ENCODE results near the gene RPP25L.
"Not testable (repeated sequence)": the region's sequence is repeated elsewhere in the genome, so short reads cannot be mapped to it uniquely, and the experiment has no call there.

The RPP25L gene, protein sequence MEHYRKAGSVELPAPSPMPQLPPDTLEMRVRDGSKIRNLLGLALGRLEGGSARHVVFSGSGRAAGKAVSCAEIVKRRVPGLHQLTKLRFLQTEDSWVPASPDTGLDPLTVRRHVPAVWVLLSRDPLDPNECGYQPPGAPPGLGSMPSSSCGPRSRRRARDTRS

DNA sequence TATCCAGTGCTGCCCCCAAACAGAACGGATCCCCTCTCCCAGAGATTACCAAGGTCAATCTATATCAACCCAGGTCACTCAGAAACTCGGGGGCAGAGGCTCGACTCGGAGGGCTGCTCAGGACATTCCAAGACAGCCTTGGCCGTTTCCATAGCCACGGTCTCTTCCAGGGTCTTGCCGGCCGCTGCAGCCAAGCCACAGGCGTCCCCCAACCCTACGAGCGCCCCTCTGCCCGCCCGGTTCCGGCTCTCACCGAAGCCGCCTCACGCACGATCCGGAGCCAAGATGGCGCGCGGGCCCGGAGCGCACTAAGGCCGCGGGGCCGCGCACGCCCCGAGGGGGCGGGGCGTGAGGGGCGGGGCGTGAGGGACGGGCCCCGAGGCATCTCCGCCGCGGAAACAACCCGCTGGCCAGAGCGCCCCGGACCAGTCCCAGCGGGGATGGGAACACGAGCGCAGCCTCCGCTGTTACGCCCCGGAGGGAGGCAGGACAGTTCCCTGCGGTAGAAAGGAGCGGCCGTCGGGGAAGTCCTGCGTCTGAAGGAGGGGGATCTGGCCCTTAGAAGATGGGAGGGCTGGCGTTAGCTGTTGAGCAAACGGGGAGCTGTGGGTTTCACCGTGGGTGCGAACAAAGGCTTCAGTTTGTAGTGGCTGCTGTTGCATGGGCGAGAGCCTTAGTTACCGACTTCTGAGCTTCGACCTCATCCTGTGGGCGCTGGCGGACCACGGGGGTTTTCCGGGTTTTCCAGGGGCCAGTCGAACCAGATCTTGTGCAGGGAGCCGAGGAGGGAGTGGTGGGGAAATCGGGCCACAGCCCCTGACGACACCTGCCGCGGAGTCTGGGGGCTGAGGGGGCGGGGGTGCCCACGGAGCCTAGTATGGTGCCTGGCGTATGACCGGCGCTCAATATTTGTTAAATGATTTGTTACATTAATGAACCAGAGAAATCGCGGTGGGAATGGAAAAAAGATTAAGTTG, at the start of gene RPP25L:
TSS of gene RPP25L (minus strand) at position 287 of the 977 bp plus-strand sequence. CDS start 801 bp downstream, outside the sequence.
- peak; percentile 65 to 82 for DNase-seq (ENCODE audit: low read depth in 2 of 2)

DNA sequence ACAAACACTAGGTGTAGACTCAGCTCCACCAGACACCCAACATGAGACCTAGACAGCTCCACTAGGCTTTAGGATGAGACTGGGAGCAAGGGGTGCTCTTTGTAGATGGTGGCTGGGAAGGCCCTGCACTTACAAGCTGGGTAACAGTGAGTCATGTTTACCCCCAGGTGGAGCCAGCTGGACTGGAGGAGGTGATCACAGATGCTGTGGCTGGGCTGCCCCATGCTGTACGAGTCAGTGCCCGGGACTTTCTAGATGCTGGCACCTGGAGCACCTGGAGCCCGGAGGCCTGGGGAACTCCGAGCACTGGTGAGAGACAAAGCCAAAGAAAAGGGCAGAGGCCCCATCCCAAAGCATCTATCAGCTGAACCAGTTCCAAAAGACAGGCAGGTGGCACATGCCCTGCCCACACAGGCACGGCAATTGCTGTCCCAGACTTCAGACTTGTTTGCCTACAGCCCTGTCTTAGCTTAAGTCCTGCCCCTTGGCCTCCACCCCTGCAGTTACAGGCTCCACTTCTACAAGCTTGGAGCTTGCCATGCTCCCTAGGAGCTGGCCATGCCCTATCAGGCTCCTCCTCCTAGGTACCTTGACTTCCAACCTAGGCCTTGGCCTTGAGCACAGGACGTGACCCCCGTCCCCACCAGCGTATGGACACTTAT, 47.8 kb upstream of the RPP25L start:
- DNase-seq (ENCODE audit: low read depth in 2 of 2): no peak

DNA sequence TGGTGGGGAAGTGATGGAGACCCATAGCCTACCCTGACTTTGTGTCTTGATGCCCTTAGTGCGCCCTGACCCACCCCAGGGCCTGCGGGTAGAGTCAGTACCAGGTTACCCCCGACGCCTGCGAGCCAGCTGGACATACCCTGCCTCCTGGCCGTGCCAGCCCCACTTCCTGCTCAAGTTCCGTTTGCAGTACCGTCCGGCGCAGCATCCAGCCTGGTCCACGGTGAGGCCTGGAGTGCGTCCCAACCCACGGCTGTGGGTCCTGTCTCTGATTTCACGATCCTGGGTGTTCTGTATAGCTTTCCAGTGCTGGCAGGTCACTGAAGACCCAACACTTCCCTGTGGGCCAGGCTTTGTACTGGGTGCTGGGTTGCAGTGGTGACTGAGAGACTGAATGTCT, 46.6 kb upstream of the RPP25L start:
- no peak for DNase-seq (ENCODE audit: low read depth in 2 of 2)

DNA sequence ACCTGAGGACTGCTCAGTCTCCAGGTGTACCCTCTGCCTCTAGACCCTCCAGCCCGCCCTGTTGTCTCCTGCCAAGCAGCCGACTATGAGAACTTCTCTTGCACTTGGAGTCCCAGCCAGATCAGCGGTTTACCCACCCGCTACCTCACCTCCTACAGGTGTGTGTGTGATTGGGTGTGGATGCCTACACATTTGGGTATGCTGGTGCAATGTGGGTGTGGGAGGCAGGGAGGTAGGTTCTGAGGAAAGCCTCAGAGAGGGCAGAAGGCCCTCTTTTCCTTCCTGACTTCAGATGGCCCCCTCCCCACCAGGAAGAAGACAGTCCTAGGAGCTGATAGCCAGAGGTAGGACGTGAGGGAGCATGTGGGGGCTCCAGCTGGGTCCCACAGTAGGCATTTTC, 45.1 kb upstream of the RPP25L start:
- no peak for DNase-seq (ENCODE audit: low read depth in 2 of 2)

DNA sequence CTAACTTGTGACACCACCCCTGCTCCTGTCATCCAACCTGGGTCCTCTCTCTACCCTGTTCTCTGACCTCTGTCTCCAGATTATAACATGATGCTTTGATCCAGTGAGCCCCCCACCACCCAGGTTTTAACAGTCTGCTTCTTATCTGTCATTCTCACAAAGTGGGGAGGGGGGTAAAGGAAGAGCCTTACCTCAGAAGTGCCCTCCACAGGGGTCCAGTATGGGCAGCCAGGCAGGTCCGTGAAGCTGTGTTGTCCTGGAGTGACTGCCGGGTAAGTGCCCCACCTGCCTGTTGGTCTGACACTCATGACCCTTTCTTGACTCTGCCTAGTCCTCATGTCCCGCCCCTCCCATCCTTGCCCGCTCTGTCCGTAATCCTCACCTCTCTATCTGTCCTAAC, 43.5 kb upstream of the RPP25L start:
- no peak for DNase-seq (ENCODE audit: low read depth in 2 of 2)

- no peak for DNase-seq (ENCODE audit: low read depth in 2 of 2)
These were observed 42.6 kb upstream of the RPP25L start for GRCh38 chr9:34654323-34655051.

GRCh38 chr9:34653151-34654072, 41.5 kb upstream of the RPP25L start:
- DNase-seq (ENCODE audit: low read depth in 2 of 2): no peak

GRCh38 chr9:34652602-34653000, 40.7 kb upstream of the RPP25L start:
- no peak for DNase-seq (ENCODE audit: low read depth in 2 of 2)

DNA sequence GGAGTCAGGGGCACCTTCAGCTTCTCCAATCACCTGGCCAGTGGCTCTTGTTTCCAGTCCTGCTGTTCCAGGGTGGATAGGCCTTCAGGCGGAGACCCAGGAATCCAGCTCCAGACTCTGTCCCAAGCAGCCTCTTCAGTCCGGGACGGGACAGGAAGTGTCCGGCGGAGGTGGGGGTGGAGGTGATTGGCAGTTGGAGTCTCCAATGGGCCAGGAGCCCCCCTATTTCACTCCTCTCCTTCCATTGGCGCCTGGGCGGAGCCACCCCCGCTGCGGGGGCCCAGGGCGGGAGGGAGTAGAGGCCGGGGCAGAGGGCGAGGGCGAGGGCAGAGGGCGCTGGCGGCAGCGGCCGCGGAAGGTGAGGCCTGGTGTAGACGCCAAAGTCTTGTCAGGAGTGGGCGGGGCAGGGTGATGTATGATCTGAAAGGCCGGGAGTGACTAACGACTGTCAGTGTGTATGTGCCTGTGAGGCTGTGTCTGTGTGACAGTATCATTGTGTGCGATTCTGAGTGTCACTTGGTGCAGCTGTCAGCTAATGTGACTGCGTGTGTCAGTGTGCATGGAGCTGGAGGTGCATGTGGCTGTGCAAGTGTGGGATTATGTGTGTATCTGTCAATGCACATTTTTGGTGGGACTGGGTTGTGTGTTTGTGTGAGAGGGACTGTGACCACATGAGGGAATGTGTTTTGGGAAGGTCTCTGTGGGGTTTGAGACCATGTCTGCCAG, 40.1 kb upstream of the RPP25L start, which contains the start of gene IL11RA:
TSS of gene IL11RA (plus strand) at position 310 of the 726 bp plus-strand sequence. CDS start 3,033 bp downstream, outside the sequence.
- DNase-seq (ENCODE audit: low read depth in 2 of 2): peak in 1 of 2 experiments; percentile 55

- no peak for DNase-seq (ENCODE audit: low read depth in 2 of 2)
These were observed 39.4 kb upstream of the RPP25L start for GRCh38 chr9:34651321-34651720.

GRCh38 chr9:34650816-34651215, 38.9 kb upstream of the RPP25L start:
- DNase-seq (ENCODE audit: low read depth in 2 of 2): no peak

DNA sequence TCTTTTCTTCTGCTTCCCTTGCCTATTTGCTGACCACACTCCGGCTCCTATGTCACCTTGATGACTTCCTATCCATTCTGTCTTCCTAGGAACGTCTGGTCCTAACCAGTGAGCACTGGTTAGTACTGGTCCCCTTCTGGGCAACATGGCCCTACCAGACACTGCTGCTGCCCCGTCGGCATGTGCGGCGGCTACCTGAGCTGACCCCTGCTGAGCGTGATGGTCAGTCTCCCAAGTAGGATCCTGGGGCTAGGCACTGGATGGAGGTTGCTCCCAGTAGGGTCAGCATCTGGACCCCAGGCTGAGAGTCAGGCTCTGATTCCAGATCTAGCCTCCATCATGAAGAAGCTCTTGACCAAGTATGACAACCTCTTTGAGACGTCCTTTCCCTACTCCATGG, 36.8 kb upstream of the RPP25L start:
- DNase-seq (ENCODE audit: low read depth in 2 of 2): no peak

- DNase-seq (ENCODE audit: low read depth in 2 of 2): no peak
These were observed 35.8 kb upstream of the RPP25L start for GRCh38 chr9:34647651-34648050.

- DNase-seq (ENCODE audit: low read depth in 2 of 2): no peak
These were observed 35.1 kb upstream of the RPP25L start for GRCh38 chr9:34647084-34647403.

DNA sequence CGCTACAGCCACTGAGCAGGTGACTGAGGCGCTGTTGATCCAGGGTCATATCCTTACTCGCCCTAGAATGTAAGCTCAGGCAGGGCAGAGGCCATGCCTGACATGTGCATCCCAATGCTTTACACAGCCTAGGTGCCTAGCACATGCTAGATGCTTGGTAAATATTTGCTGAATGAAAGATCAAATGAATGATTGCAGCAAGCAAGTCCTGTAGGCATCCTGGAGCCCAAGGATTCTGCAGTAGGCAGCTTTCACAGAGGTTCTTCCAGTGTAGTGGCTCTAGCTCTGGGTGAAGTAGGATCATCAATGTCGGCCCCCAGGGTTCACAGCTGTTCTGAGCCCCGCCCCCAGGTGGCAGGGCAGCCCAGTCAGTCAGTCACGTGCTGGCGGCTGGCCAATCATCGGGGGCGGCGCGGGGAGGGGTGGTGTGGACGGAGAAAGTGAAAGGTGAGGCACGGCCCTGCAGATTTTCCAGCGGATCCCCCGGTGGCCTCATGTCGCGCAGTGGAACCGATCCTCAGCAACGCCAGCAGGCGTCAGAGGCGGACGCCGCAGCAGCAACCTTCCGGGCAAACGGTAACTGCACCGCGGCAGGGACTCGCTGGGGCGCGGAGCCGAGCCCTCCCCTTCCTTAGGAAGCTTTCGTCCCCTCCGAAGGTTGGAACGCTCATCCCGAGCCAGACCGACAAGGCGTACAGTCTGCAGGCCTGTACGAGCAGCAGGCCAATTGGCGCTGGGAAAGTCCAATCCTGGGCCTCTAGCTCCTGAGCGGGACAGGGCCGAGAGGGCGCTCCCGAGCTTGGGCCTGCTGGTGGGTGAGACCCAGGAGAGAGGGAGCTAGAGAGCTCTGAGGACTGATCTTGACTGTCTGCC, 34.5 kb upstream of the RPP25L start, which contains the start of gene GALT:
TSS of gene GALT (plus strand) at position 465 of the 873 bp plus-strand sequence. CDS start at position 495, 30 bp downstream.
- peak; percentile 92 to 98 for DNase-seq (ENCODE audit: low read depth in 2 of 2)

DNA sequence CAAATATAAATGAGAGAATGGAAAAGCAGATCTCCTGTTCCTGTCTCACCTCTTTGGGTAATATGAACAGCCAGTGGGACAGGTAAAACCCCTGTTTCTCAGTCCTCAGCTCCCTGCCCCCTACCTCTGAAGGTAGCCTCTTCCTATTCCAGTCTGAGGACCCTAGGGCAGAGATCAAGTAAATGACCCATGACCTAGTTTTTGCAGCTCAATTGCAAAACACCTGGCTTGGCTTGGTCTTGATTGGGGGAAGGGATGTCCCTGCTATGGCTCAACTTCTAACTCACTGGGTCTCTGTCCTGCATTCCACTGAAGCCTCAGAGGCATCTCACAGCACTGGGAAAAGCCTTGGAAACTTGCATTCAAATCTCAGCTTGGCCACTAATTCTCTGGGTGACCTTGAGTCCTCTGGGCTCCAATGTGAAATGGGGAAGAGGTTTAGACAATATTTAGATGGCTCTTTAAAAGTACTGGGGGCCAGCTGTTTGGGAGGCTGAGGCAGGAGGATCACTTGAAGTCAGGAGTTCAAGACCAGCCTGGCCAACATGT, 32.9 kb upstream of the RPP25L start:
- no peak for DNase-seq (ENCODE audit: low read depth in 2 of 2)

DNA sequence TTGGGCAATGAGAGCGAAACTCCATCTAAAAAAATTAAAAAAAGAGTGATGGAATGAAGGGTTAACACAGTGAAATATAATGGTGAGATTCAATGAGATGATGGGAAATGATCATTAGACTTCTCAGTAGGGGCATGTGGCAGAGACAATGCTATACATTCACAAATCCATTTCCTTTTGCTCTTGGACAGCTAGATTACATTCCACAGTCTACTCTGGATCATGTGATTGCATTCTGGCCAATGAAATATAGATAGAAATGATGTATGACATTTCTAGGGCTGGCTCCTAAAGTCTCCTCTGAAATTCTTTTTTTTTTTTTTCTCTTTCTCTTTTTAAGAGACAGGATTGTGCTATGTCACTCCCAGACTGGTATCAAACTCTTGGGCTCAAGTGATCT, 30.8 kb upstream of the RPP25L start:
- DNase-seq (ENCODE audit: low read depth in 2 of 2): no peak

DNA sequence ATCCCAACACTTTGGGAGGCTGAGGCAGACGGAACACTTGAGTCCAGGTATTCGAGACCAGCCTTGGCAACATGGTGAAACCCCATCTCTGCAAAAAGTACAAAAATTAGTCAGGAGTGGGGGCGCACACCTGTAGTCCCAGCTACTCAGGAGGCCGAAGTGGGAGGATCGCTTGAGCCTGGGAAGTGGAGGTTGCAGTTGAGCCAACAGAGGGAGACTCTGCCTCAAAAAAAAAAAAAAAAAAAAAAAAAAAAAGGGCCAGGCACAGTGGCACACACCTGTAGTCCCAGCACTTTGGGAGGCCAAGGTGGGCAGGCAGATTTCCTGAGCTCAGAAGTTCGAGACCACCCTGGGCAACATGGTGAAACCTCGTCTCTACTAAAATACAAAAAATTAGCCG, 27.4 kb upstream of the RPP25L start:
- not testable (repeated sequence) for DNase-seq (ENCODE audit: low read depth in 2 of 2)

DNA sequence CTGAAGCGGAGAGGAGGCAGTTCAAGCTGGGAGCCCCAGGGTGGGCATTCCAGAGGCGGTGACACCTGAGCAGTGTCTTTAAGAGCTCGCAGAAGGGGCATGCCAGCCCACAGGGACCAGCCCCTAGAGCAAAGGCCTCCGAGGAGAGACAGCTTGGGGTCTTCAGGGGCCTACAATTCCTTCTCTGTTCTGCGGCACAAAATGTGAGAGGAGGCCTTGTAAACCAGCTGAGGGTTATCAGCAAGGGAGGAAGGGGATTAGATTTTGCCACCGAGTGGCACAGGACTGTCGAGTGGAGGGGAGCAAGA, 26.2 kb upstream of the RPP25L start:
- DNase-seq (ENCODE audit: low read depth in 2 of 2): no peak
